GM18508 (cell line): Measurements from ENCODE around the gene DAPK3.
A peak's percentile ranks its signal among the peaks of the same experiment; 100 is the strongest.
"Not testable (repeated sequence)": the region's sequence is repeated elsewhere in the genome, so short reads cannot be mapped to it uniquely, and the experiment has no call there.

ENCODE experiments used
- ATAC-seq: cut with Tn5 transposase; IDR thresholded peaks from one replicate; pipeline ENCODE4 v1.9.1; 2021; ENCODE audit warnings: moderate number of reproducible peaks; ENCODE audit not compliant: insufficient read depth, unreplicated experiment

DAPK3 gene

DNA sequence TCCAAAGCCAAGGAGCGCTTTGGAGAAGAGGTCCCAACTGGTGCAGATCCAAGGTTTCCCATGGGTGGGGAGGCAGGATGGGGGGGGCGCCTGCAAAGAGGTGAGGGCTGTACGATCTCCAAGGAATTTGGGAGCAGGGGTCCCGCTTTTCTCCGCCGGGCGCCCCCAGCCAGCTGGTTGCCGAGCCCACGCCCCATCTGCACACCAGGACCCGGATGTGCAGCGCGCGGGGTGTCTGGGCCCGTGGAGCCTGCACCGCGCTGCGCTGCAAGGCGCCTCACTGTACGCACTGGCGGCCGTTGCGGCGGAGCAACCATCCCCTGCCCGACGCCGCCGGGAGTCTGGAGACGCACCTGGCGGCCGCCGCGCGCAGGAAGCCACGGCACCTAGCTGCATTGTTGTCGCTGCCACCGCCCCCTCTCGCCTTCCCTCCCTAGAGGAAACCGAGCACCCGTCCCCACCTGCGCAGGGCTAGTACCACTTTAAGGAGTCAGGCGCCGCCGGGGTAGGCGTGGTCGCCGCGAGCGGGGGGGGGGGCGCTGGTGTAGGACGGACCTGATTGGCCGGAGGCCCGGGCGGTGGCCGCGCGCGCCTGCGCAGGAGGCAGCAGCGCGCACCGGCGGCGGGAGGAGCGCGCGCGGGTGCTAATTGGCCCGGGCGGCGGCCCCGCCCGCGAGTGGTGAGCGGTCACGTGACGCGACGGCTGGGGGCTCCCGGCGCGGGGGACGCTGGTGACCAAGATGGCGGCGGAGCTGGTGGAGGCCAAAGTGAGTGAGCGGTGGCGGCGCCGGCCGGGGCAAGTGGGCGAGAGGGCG is 36.3 kb upstream of the DAPK3 start, which contains the start of gene PIAS4:
Gene PIAS4, plus strand, starts transcription at position 716 of the 815 bp plus-strand sequence. Its CDS starts 25 bp downstream, at position 741.
- ATAC-seq: peak; percentile 49

DNA sequence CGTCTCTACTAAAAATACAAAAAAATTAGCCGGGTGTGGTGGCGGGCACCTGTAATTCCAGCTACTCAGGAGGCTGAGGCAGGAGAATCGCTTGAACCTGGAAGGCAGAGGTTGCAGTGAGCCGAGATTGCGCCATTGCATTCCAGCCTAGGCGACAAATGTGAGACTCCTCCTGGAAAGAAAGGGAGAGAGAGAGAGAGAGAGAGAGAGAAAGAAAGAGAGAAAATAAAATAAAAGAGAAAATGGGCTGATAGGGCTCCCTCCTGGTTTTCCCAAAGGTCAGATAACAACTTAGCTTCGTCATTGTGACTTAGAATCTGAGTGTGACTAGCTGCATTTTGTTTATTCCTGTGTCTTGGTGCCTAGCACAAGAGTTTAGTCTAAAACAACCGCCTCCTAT is 34.5 kb upstream of the DAPK3 start:
- not testable (repeated sequence) for ATAC-seq

DNA sequence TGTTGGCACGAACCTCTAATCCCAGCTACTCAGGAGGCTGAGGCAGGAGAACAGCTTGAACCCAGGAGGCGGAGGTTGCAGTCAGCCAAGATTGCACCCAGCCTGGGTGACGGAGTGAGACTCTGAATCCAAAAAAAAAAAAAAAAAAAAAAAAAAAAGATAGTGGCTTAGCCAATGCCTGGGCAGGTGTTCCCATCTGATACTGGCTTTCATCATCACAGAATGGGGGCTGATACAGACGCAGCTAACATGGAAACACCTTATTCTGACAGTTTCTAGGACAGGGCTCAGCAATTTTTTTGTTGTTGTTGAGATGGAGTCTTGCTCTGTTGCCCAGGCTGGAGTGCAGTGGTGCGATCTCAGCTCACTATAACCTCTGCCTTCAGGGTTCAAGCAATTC is 29.9 kb upstream of the DAPK3 start:
- ATAC-seq: not testable (repeated sequence)

DNA sequence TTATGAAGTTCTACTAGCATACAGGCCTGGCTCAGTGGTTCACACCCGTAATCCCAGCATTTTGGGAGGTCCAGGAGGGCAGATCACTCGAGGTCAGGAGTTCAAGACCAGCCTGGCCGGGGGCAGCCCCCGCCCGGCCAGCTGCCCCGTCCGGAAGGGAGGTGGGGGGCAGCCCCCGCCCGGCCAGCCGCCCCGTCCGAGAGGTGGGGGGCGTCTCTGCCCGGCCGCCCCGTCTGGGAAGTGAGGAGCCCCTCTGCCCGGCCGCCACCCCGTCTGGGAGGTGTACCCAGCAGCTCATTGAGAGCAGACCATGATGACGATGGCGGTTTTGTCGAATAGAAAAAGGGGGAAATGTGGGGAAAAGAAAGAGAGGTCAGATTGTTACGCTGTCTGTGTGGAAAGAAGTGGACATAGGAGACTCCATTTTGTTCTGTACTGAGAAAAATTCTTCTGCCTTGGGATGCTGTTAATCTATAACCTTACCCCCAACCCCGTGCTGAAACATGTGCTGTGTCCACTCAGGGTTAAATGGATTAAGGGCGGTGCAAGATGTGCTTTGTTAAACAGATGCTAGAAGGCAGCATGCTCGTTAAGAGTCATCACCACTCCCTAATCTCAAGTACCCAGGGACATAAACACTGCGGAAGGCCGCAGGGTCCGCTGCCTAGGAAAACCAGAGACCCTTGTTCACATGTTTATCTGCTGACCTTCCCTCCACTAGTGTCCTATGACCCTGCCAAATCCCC is 27.9 kb upstream of the DAPK3 start:
- ATAC-seq: not testable (repeated sequence)

DNA sequence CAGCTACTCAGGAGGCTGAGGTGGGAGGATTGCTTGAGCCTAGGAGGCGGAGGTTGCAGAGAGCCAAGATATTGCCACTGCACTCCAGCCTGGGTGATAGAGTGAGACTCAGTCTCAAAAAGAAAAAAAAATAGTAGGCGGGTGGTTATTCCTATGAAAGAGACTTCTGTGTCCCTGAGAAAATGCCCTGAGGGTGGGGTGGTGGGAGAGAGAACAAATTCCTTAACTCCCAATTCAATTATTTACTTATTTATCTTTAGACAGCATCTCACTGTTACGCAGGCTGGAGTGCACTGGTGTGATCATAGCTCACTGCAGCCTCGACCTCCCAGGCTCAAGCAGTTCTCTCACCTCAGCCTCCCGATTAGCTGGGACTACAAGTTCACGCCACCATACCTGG is 24.7 kb upstream of the DAPK3 start:
- ATAC-seq: no peak

DNA sequence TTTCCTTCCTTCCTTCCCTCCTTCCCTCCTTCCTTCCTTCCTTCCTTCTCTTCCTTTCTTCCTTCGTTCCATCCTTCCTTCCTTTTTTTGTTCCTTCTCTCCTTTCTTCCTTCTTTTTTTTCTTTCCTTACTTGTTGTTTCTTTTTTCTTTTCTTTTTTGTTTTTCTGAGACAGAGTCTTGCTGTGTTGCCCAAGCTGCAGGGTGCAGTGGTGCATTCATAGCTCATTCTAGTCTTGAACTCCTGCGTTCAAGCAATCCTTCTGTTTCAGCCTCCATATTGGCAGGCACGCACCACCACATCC is 19.9 kb upstream of the DAPK3 start:
- ATAC-seq: no peak

DNA sequence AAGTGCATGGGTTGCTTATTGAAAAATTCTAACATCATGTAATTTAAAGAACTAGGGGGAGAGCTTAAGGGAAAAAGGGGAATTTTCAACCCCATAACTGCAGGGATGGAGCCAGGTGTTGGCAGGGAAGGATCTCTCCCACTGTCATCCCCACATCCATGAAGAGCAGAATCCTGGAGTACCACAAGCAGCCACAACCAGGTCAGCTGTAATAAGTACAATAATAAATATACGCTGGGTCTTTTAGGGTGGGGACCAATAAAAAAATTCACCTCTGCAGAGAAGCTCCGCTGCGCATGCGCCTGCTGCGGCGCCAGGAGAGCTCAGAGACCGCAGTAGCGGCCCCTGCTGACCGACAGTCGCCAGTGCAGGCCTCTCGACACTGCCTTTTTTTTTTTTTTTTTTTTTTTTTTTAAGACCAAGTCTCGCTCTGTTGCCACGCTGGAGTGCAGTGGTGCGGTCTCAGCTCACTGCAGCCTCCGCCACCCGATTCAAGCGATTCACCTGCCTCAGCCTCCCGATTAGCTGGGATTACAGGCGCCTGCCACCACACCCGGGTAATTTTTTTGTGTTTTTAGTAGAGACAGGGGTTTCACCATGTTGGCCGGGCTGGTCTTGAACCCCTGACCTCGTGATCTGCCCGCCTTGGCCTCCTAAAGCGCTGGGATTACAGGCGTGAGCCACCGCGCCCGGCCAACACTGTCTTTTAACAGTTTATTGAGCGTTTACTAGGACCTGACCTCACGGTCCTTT is 16.9 kb upstream of the DAPK3 start:
- no peak for ATAC-seq

DNA sequence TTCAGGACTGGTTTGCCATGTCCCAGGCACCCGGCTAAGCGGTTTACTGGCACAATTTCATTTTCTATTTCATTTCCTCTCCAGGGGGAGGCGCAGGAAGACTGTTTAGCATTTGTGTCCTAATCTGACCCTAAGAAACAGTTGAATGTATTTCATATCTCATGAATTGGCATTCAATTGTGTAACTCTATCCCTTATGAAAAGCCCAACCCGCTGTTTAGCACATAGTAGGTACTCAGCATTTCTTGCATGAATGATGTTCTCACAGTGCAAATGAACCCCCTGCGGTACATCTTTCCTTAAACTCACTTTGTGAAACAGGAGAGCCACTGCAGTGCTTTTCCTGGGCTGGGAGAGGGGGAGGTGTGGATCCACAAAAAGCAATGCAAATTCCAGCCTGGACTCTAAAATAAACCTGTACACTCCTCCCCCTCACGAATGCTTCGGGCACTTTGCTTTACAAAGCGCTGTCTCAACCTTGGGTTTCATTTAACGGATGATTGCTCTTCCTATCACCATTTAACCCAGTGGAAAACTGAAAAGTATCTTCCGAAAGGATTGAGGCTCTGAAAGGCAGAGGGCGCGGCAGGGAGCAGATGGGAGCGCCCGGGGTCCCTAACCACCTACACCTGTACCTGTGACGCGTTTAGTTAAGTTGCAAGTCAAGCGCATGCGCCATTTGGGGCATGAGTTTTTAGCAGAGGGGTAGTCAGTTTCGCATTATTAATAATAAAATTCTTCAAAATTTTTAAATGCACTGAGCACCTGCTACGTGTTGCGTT is 15.6 kb upstream of the DAPK3 start:
- ATAC-seq: no peak

DNA sequence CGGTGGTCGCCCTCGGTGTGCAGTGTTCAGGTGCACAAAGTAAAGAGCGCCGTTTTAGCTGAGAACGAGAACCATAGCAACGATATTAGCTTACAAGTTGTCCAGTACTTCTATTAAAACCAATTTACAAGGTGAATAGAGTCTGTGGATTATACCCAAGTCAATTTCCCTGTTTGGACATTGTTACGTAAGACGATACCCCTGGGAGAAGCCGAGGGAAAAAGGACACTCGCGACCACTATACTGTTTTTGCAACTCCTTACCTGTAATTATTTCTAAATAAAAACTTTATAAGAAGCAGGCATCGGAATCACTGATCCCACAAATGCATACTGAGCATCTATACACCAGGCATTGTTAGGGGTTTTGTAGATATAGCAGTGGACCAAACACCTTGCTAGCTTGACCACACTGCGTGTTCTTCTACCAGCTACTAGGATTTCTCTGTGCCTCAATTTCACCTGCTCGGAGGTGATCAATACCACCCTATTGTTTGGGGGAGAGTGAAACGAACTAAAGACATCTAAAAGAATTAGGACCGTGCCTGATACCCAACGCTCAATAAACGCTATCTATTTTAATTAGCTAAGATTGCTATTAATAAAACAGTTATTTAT is 14.9 kb upstream of the DAPK3 start:
- no peak for ATAC-seq

DNA sequence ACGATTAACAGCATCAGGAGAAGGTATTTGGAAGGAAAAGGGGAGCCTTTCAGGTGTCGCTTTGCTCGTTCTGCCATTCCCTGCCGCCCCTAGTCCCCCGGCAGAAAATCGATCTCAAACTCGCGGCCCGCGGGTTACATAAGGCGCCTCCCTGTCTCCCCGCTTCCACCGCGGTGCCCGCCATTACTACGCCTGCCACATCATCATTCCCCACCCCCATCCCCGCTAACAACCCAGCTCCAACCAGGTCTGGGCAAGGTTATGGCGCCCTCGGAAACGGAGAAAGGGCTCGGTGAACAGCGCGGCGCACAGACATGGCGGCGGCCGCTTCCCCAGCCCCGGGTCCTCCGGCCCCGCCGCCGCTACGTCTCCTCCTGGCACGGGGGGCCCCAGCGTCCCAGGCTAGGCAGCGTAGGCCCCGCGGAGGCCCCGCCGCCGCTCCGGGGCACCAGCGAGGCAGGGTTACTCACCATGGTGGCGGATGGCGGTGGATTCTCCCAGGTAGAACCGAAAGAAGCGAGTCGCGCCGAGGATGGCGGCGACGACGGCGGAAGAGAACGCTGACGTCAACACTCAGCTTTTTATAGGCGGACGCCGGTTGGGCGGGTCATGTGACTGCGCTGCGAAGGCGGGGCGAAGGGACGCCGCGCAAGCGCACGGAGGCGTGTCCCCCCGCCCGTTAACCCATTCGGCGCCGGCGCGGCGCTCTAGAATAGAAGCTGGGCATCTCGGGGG is 14.2 kb upstream of the DAPK3 start, which contains the start of gene EEF2:
Gene EEF2, minus strand, starts transcription at position 556 of the 735 bp plus-strand sequence. Its CDS starts 83 bp downstream, at position 473.
- no peak for ATAC-seq

DNA sequence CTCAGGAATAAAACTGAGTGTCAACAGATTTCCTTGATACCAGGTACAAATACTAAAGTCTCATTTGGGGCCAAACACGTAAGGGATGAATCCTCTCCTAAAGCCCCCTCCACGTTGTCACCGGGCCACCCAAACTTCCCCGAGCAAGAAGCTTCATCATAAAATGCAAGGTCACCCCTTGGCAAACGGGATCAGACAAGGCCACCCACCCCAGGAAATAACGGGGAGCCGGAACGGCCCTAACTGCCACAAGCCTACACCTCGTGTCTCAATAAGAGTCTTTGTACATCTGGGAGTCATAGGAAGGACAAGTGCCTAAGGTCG is 13.6 kb upstream of the DAPK3 start:
- no peak for ATAC-seq

DNA sequence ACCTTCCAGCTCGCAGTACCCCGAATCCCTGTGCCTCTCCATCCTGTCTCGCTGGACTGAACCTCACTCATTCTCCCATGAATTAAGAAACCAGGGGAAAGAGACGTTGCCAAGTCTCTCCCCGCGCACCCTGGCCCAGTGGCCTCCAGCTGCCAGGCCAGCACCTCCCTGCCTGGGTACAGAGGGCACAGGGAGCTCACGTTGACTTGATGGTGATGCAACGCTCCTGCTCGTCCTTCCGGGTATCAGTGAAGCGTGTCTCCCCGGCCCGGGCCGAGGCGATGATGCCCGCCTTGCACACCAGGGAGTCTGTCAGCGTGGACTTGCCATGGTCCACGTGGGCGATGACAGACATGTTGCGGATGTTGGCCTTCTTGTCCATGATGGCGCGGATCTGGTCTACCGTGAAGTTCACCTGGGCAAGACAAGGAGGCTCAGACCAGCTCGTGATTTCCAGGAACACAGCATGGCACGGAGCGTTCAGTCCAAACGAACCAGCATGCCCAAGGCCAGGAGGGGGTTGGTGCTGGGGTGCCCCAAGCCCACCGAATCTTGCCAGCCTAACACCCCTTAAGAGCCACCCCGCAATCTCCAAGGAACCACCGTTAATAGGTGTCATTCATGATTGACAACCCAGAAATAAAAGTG is 13.2 kb upstream of the DAPK3 start:
- no peak for ATAC-seq

DNA sequence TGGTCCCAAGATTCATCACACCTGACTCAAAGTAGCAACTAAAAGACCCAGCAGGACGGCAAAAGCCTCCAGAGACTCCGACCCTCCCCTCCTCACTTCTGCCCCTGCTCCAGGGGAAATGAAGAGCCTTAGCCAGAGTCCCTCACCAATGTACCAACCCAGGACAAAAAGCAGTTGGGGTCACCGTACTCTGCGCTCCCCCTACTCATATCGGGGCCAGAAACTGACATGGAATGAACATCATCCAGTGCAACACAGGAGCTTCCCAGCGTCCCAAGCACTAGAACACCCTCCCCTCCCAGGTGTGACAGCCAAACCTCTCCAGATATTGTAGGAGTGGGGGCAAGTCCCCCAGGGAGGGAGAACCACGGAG is 12.6 kb upstream of the DAPK3 start:
- no peak for ATAC-seq

DNA sequence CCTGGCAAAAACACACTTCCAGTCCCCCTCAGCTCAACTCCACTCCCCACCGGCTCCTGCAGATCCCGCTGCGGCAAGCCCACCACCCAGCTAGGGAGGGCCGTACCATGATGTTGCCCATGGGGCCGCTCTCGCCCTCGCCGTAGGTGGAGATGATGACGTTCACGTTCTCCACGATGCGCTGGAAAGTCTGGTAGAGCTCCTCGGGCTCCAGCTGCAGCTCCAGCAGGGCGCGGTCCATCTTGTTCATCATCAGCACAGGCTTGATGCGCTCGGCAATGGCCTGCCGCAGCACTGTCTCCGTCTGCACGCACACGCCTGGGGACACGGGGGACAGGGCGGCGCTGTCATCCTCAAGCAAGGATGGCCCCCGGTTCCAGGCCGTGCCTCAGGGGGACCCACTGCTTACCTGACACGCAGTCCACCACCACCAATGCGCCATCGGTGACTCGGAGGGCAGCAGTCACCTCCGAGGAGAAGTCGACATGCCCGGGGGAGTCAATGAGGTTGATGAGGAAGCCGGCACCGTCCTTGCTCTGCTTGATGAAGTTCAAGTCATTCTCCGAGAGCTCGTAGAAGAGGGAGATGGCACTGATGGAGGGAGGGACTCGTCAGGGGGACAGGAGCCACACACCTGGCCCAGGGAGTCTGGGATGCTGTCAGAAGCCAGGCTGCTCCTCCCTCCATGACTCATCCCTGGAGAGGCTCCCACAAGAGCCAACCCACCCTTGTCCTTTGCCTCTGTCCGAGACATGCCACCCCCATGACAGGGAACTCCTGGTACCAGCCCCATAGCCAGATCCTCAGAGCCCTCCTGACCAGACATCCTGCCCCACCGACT is 12.0 kb upstream of the DAPK3 start:
- no peak for ATAC-seq

DNA sequence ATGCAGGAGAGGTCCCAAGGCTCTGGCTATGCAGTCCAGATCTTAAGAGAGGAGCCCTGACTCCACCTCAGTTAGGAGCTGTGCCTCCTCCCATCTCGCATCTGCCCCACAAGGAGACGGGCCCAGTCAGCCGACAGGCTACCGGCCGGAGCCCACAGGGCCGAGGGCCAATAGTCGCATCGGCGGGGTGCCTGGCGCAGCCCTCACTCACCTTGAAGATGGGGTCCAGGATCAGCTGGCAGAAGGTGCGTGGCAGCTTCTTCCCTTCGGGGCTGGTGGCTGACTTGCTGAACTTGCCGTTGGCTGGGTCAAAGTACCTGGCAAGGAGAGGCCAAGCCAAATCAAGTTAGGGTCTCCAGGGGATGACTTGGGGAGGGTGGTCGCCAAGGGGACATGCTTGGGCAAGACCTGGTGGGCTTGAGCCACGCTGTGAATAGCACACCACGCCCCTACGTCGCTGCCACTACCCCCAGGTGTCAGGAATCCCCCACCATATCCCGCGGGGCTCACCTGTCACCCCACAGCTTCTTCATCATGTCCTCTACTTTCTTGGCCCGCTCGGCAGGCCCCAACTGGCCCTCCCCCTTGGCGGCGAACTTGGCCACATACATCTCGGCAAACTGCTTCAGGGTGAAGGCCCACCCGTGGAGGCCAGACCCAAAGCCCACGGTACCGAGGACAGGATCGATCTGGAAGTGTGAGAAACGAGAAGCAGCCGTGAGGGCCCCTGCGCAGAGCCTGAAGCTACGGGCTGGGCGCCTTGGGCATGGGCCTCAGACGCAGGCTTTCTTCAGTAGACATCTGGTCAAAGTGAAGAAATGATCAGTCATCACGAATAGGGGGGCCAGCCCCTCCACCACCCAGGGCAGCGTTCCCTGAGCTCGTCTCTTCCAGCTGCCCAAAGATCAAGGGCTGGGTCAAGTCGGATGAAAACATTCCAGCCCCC is 11.1 kb upstream of the DAPK3 start:
- no peak for ATAC-seq

DNA sequence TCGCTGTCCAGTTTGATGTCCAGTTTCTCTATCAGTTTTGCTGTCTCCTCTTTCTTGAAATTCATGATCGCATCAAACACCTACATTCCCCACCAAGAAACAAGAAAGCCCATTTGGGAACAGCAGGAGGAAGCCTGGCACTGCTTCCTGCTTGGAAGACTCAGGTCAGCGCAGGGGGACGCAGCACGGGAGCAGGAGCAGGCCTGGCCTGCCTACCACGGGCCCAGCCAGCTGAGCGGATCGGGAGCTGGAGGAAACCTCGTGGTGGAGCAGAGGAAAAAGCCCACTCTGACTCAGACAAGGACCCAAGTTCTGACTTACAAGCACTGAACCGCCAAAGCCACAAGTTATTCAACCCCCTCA is 10.5 kb upstream of the DAPK3 start:
- no peak for ATAC-seq
